ENCODE results near the gene SEMA4D.

The SEMA4D gene

GRCh38 chr9:89528131-89528530 is 30.2 kb upstream of the SEMA4D start:
- no peak for DNase-seq

- DNase-seq, result no peak
These were observed 29.2 kb upstream of the SEMA4D start for GRCh38 chr9:89527084-89527483.

GRCh38 chr9:89526667-89527066 is 28.8 kb upstream of the SEMA4D start:
- no peak for DNase-seq

- DNase-seq, result no peak
These were observed 27.8 kb upstream of the SEMA4D start for GRCh38 chr9:89525446-89526374.

- DNase-seq, result peak; percentile 58
These were observed 27.1 kb upstream of the SEMA4D start for GRCh38 chr9:89524963-89525362.

GRCh38 chr9:89523948-89524347 is 26.0 kb upstream of the SEMA4D start:
- DNase-seq, result no peak

- no peak for DNase-seq
These were observed 25.0 kb upstream of the SEMA4D start for GRCh38 chr9:89522959-89523285.

GRCh38 chr9:89522261-89522958 is 24.5 kb upstream of the SEMA4D start:
- DNase-seq, result no peak

GRCh38 chr9:89519366-89519805 is 21.5 kb upstream of the SEMA4D start:
- DNase-seq, result no peak

- no peak for DNase-seq
These were observed 20.8 kb upstream of the SEMA4D start for GRCh38 chr9:89518466-89519365.

- no peak for DNase-seq
These were observed 17.5 kb upstream of the SEMA4D start for GRCh38 chr9:89515416-89515815.

GRCh38 chr9:89514956-89515355 is 17.0 kb upstream of the SEMA4D start:
- no peak for DNase-seq

- no peak for DNase-seq
These were observed 16.4 kb upstream of the SEMA4D start for GRCh38 chr9:89514337-89514736.

- no peak for DNase-seq
These were observed 15.9 kb upstream of the SEMA4D start for GRCh38 chr9:89513837-89514236.

GRCh38 chr9:89512382-89512781 is 14.5 kb upstream of the SEMA4D start:
- DNase-seq, result no peak

- no peak for DNase-seq
These were observed 11.2 kb upstream of the SEMA4D start for GRCh38 chr9:89508951-89509615.

- no peak for DNase-seq
These were observed 8.0 kb upstream of the SEMA4D start for GRCh38 chr9:89505911-89506310.

- no peak for DNase-seq
These were observed 7.1 kb upstream of the SEMA4D start for GRCh38 chr9:89505048-89505447.

GRCh38 chr9:89502671-89503070 is 4.8 kb upstream of the SEMA4D start:
- no peak for DNase-seq

- no peak for DNase-seq
These were observed 4.2 kb upstream of the SEMA4D start for GRCh38 chr9:89502038-89502601.

GRCh38 chr9:89501311-89501898 is 3.5 kb upstream of the SEMA4D start:
- no peak for DNase-seq

GRCh38 chr9:89500008-89500407 is 2.1 kb upstream of the SEMA4D start:
- no peak for DNase-seq
